Measurements from ENCODE around the gene PNPLA7. TPM values are rescaled to one million over a fixed set of nuclear protein-coding genes. Genes with fewer than 3 reads are reported as not detected.
"Not testable (repeated sequence)": the region's sequence is repeated elsewhere in the genome, so short reads cannot be mapped to it uniquely, and the experiment has no call there.

PNPLA7 gene
- total RNA-seq, 2 donors from 2014 or later, result 7.3 to 7.5 TPM

GRCh38 chr9:137524161-137524980 is 25.8 kb downstream of the PNPLA7 start:
- DNase-seq (no peak), ATAC-seq (no peak)
- H3K9me3 ChIP-seq (ENCODE audit: control insufficient read depth, low read length, poor library complexity, severe bottlenecking), result no peaks in the 10 kb centered on the region
- Mint-ChIP-seq H3K4me3 (no peak overlapping the region), H3K4me1 (peaks cover 9% of the 10 kb centered on the region), H3K36me3 (ENCODE audit: low read depth) (no peaks in the 10 kb centered on the region), H3K27me3 (peaks cover 5% of the 10 kb centered on the region), H3K27ac (no peak overlapping the region)

- Mint-ChIP-seq H3K36me3 (ENCODE audit: low read depth) (no peaks in the 10 kb centered on the region), H3K27ac (no peak overlapping the region), H3K27me3 (peaks cover 5% of the 10 kb centered on the region), H3K4me3 (no peak overlapping the region), H3K4me1 (peaks cover 6% of the 10 kb centered on the region)
- DNase-seq (no peak), ATAC-seq (no peak)
- H3K9me3 ChIP-seq (ENCODE audit: control insufficient read depth, low read length, poor library complexity, severe bottlenecking), result no peaks in the 10 kb centered on the region
Observed at GRCh38 chr9:137522746-137523455, 27.3 kb downstream of the PNPLA7 start.

GRCh38 chr9:137521405-137521985 is 28.7 kb downstream of the PNPLA7 start:
- H3K4me3 Mint-ChIP-seq, result no peak overlapping the region
- no peaks in the 10 kb centered on the region for H3K9me3 ChIP-seq (ENCODE audit: control insufficient read depth, low read length, poor library complexity, severe bottlenecking)
- H3K4me1 Mint-ChIP-seq, result peaks cover 6% of the 10 kb centered on the region
- H3K36me3 Mint-ChIP-seq (ENCODE audit: low read depth), result no peaks in the 10 kb centered on the region
- no peaks in the 10 kb centered on the region for H3K27me3 Mint-ChIP-seq
- DNase-seq (no peak), ATAC-seq (no peak)
- no peak overlapping the region for H3K27ac Mint-ChIP-seq

GRCh38 chr9:137520614-137521404 is 29.4 kb downstream of the PNPLA7 start:
- H3K9me3 ChIP-seq (ENCODE audit: control insufficient read depth, low read length, poor library complexity, severe bottlenecking), result no peaks in the 10 kb centered on the region
- H3K4me1 Mint-ChIP-seq, result peaks cover 6% of the 10 kb centered on the region
- ATAC-seq (no peak), DNase-seq (no peak)
- H3K4me3 Mint-ChIP-seq, result no peak overlapping the region
- H3K27me3 Mint-ChIP-seq, result no peaks in the 10 kb centered on the region
- no peaks in the 10 kb centered on the region for H3K36me3 Mint-ChIP-seq (ENCODE audit: low read depth)
- no peak overlapping the region for H3K27ac Mint-ChIP-seq

- Mint-ChIP-seq H3K36me3 (ENCODE audit: low read depth) (no peaks in the 10 kb centered on the region), H3K4me3 (no peak overlapping the region), H3K27me3 (no peaks in the 10 kb centered on the region), H3K27ac (no peak overlapping the region), H3K4me1 (no peaks in the 10 kb centered on the region)
- DNase-seq (no peak), ATAC-seq (no peak)
- H3K9me3 ChIP-seq (ENCODE audit: control insufficient read depth, low read length, poor library complexity, severe bottlenecking), result no peaks in the 10 kb centered on the region
Observed at GRCh38 chr9:137519553-137519952, 30.6 kb downstream of the PNPLA7 start.

- H3K4me3 Mint-ChIP-seq; H3K36me3 Mint-ChIP-seq (ENCODE audit: low read depth); ATAC-seq; H3K9me3 ChIP-seq (ENCODE audit: control insufficient read depth, low read length, poor library complexity, severe bottlenecking); H3K27me3 Mint-ChIP-seq; DNase-seq; H3K4me1 Mint-ChIP-seq; H3K27ac Mint-ChIP-seq: not testable (repeated sequence)
Observed at GRCh38 chr9:137518661-137519459, 31.3 kb downstream of the PNPLA7 start.

- Mint-ChIP-seq H3K36me3 (ENCODE audit: low read depth) (no peaks in the 10 kb centered on the region), H3K4me3 (no peak overlapping the region), H3K4me1 (peaks cover 9% of the 10 kb centered on the region), H3K27ac (no peak overlapping the region), H3K27me3 (no peaks in the 10 kb centered on the region)
- ATAC-seq (no peak), DNase-seq (no peak)
- no peaks in the 10 kb centered on the region for H3K9me3 ChIP-seq (ENCODE audit: control insufficient read depth, low read length, poor library complexity, severe bottlenecking)
Observed at GRCh38 chr9:137516144-137516917, 33.9 kb downstream of the PNPLA7 start.

- Mint-ChIP-seq H3K27ac (no peak overlapping the region), H3K27me3 (no peaks in the 10 kb centered on the region), H3K36me3 (ENCODE audit: low read depth) (no peaks in the 10 kb centered on the region), H3K4me1 (peaks cover 9% of the 10 kb centered on the region), H3K4me3 (no peak overlapping the region)
- no peaks in the 10 kb centered on the region for H3K9me3 ChIP-seq (ENCODE audit: control insufficient read depth, low read length, poor library complexity, severe bottlenecking)
- ATAC-seq, result no peak
- DNase-seq, result no peak
Observed at GRCh38 chr9:137515338-137515724, 34.9 kb downstream of the PNPLA7 start.

- H3K36me3 Mint-ChIP-seq (ENCODE audit: low read depth), result no peaks in the 10 kb centered on the region
- no peak for ATAC-seq
- no peaks in the 10 kb centered on the region for H3K27me3 Mint-ChIP-seq
Observed at GRCh38 chr9:137514691-137515337, 35.4 kb downstream of the PNPLA7 start.

GRCh38 chr9:137513801-137514570 is 36.2 kb downstream of the PNPLA7 start:
- H3K9me3 ChIP-seq (ENCODE audit: control insufficient read depth, low read length, poor library complexity, severe bottlenecking); H3K4me1 Mint-ChIP-seq; DNase-seq; H3K27me3 Mint-ChIP-seq; H3K36me3 Mint-ChIP-seq (ENCODE audit: low read depth); ATAC-seq: not testable (repeated sequence)
- Mint-ChIP-seq H3K4me3 (peak overlapping the region; percentile 71), H3K27ac (peak overlapping the region; percentile 45)

More at GRCh38 chr9:137514691-137515337, 35.4 kb downstream of the PNPLA7 start:
- H3K9me3 ChIP-seq (ENCODE audit: control insufficient read depth, low read length, poor library complexity, severe bottlenecking), result no peaks in the 10 kb centered on the region
- H3K27ac Mint-ChIP-seq, result no peak overlapping the region
- H3K4me3 Mint-ChIP-seq, result no peak overlapping the region
- no peak for DNase-seq
- H3K4me1 Mint-ChIP-seq, result peaks cover 9% of the 10 kb centered on the region

- peak overlapping the region; percentile 45 for H3K27ac Mint-ChIP-seq
- not testable (repeated sequence) for H3K4me3 Mint-ChIP-seq, H3K4me1 Mint-ChIP-seq
Observed at GRCh38 chr9:137513136-137513535, 37.1 kb downstream of the PNPLA7 start.

More at GRCh38 chr9:137513136-137513535, 37.1 kb downstream of the PNPLA7 start:
- H3K27me3 Mint-ChIP-seq; H3K9me3 ChIP-seq (ENCODE audit: control insufficient read depth, low read length, poor library complexity, severe bottlenecking); H3K36me3 Mint-ChIP-seq (ENCODE audit: low read depth); ATAC-seq; DNase-seq: not testable (repeated sequence)
